CD4-positive, alpha-beta memory T cell (primary cell): ENCODE measurements around the gene RAMP3. TPM values are rescaled to one million over a fixed set of nuclear protein-coding genes. Genes with fewer than 3 reads are reported as not detected.

ENCODE experiments used
- CTCF ChIA-PET: fragments of 350-600 bp; sonication (Branson Sonifier 250); formaldehyde crosslinking; loops from one replicate; lab custom pipeline; 2021; ENCODE audit warnings: inconsistent platforms; ENCODE audit not compliant: partially characterized antibody; lab: Charles Lee
- POLR2A ChIA-PET: fragments of 350-600 bp; sonication (Branson Sonifier 250); formaldehyde crosslinking; loops from one replicate; lab custom pipeline; 2021; ENCODE audit not compliant: partially characterized antibody; lab: Charles Lee
- DNase-seq, 5 donors: peaks; one replicate each; pipeline versions ENCODE4 v3.0.0 to v3.0.0-alpha.2; 2020 to 2022; ENCODE audit warnings: mixed read lengths in 1 of 5
- H3K27ac ChIP-seq: one replicate; pipeline ENCODE4 v1.7.0; 2013; ENCODE audit warnings: low read depth, low read length
- H3K27me3 ChIP-seq: 2 replicates; pipeline ENCODE4 v1.7.0; 2013; ENCODE audit warnings: mild to moderate bottlenecking, low read length, moderate library complexity; ENCODE audit not compliant: insufficient read depth
- H3K36me3 ChIP-seq: 2 replicates; pipeline ENCODE4 v1.7.0; 2013; ENCODE audit warnings: mild to moderate bottlenecking, low read length, moderate library complexity; ENCODE audit not compliant: insufficient read depth
- H3K4me1 ChIP-seq: 2 replicates; pipeline ENCODE4 v1.7.0; 2013; ENCODE audit warnings: mild to moderate bottlenecking, low read length, moderate library complexity; ENCODE audit not compliant: insufficient read depth
- H3K4me3 ChIP-seq, 2 donors: one replicate each; pipeline ENCODE4 v1.7.0; 2013; ENCODE audit warnings: low read length in 2 of 2, mild to moderate bottlenecking in 1 of 2
- H3K9me3 ChIP-seq, 2 donors: one replicate each; pipeline ENCODE4 v1.7.0; 2013; ENCODE audit warnings: low read length in 2 of 2, control low read depth in 1 of 2; ENCODE audit not compliant: control insufficient read depth in 1 of 2
- H3K27ac Mint-ChIP-seq, 7 donors: one replicate each; pipeline ENCODE4 v1.8.0; 2020 to 2021; ENCODE audit warnings: mixed read lengths in 7 of 7, mild to moderate bottlenecking in 6 of 7, inconsistent platforms in 3 of 7, moderate library complexity in 3 of 7
- H3K27me3 Mint-ChIP-seq, 2 donors: one replicate each; pipeline ENCODE4 v1.8.0; 2020 to 2021; ENCODE audit warnings: mixed read lengths in 2 of 2
- H3K36me3 Mint-ChIP-seq, 2 donors: one replicate each; pipeline ENCODE4 v1.8.0; 2020 to 2021; ENCODE audit warnings: mixed read lengths in 2 of 2, inconsistent platforms in 1 of 2, mild to moderate bottlenecking in 1 of 2
- H3K4me1 Mint-ChIP-seq, 4 donors: one replicate each; pipeline ENCODE4 v1.8.0; 2020 to 2021; ENCODE audit warnings: mixed read lengths in 4 of 4, mild to moderate bottlenecking in 1 of 4
- H3K4me3 Mint-ChIP-seq, 8 donors: one replicate each; pipeline ENCODE4 v1.8.0; 2020 to 2021; ENCODE audit warnings: mixed read lengths in 8 of 8, mild to moderate bottlenecking in 7 of 8, moderate library complexity in 6 of 8, inconsistent platforms in 3 of 8
- H3K9me3 Mint-ChIP-seq, 8 donors: one replicate each; pipeline ENCODE4 v1.8.0; 2020 to 2021; ENCODE audit warnings: mixed read lengths in 8 of 8, mild to moderate bottlenecking in 5 of 8, inconsistent platforms in 3 of 8, moderate library complexity in 1 of 8
- intact Hi-C: fragments of 100-400 bp; cut with micrococcal nuclease; formaldehyde crosslinking; loops from one replicate; pipeline ENCODE4 v1.15.1; 2023
- polyA plus RNA-seq, 2 donors: library from polyadenylated mRNA; unstranded; fragments of 300-500 nt; fragmentation: Illumina TruSeq; gene quantifications; one replicate each; pipeline ENCODE4 v1.2.3, GENCODE V29; 2021
- total RNA-seq, 2 experiments: library from RNA; stranded (reverse); gene quantifications; one replicate each; pipeline ENCODE4 v1.2.3, GENCODE V29; 2021

Gene RAMP3
- total and polyA plus RNA-seq, 4 experiments from 2014 or later: 0.38 to 1.6 TPM; not detected in 2

GRCh38 chr7:45192621-45193041 lies 35.0 kb downstream of the RAMP3 start:
- Mint-ChIP-seq H3K4me3 (no peak overlapping the region), H3K27me3 (peaks cover 2 to 9% of the 10 kb centered on the region in 2 donors), H3K4me1 (peaks cover 0 to 2% (median under 1%) of the 10 kb centered on the region in 4 donors), H3K36me3 (no peaks in the 10 kb centered on the region), H3K27ac (no peak overlapping the region), H3K9me3 (no peaks in the 10 kb centered on the region)
- intact Hi-C loops: no loop called here
- ChIA-PET POLR2A (no interaction called here), CTCF (no interaction called here)
- H3K27me3 ChIP-seq: no peaks in the 10 kb centered on the region
- no peaks in the 10 kb centered on the region for H3K9me3 ChIP-seq
- no peak overlapping the region for H3K4me3 ChIP-seq
- no peaks in the 10 kb centered on the region for H3K36me3 ChIP-seq
- H3K4me1 ChIP-seq: no peaks in the 10 kb centered on the region
- no peak for DNase-seq
- no peak overlapping the region for H3K27ac ChIP-seq

GRCh38 chr7:45193828-45194227 lies 36.2 kb downstream of the RAMP3 start:
- Mint-ChIP-seq H3K27me3 (peaks cover 2 to 9% of the 10 kb centered on the region in 2 donors), H3K9me3 (no peaks in the 10 kb centered on the region), H3K4me3 (no peak overlapping the region), H3K36me3 (no peaks in the 10 kb centered on the region), H3K27ac (no peak overlapping the region), H3K4me1 (peaks cover 0 to 2% (median under 1%) of the 10 kb centered on the region in 4 donors)
- Histone ChIP-seq H3K27ac (no peak overlapping the region), H3K9me3 (no peaks in the 10 kb centered on the region), H3K27me3 (no peaks in the 10 kb centered on the region), H3K36me3 (no peaks in the 10 kb centered on the region), H3K4me3 (no peak overlapping the region), H3K4me1 (no peaks in the 10 kb centered on the region)
- CTCF ChIA-PET: no interaction called here
- POLR2A ChIA-PET: no interaction called here
- intact Hi-C loops: no loop called here
- no peak for DNase-seq

GRCh38 chr7:45196374-45196773 lies 38.8 kb downstream of the RAMP3 start:
- DNase-seq: no peak
- CTCF ChIA-PET: no interaction called here
- intact Hi-C loops: no loop called here
- Histone ChIP-seq H3K4me3 (no peak overlapping the region), H3K4me1 (no peaks in the 10 kb centered on the region), H3K36me3 (no peaks in the 10 kb centered on the region), H3K27me3 (no peaks in the 10 kb centered on the region), H3K9me3 (no peaks in the 10 kb centered on the region), H3K27ac (no peak overlapping the region)
- peaks cover 0 to 2% (median under 1%) of the 10 kb centered on the region in 4 donors for H3K4me1 Mint-ChIP-seq
- no peak overlapping the region for H3K27ac Mint-ChIP-seq
- H3K27me3 Mint-ChIP-seq: peaks cover 2 to 13% of the 10 kb centered on the region in 2 donors
- POLR2A ChIA-PET: no interaction called here
- H3K4me3 Mint-ChIP-seq: no peak overlapping the region
- H3K36me3 Mint-ChIP-seq: no peaks in the 10 kb centered on the region
- H3K9me3 Mint-ChIP-seq: no peaks in the 10 kb centered on the region

- H3K9me3 ChIP-seq: no peaks in the 10 kb centered on the region
- H3K27ac Mint-ChIP-seq: no peak overlapping the region
- intact Hi-C loops: no loop called here
- H3K4me1 ChIP-seq: no peaks in the 10 kb centered on the region
- ChIA-PET CTCF (no interaction called here), POLR2A (no interaction called here)
- peaks cover 0 to 13% of the 10 kb centered on the region in 2 donors for H3K27me3 Mint-ChIP-seq
- peaks cover 0 to 2% (median under 1%) of the 10 kb centered on the region in 4 donors for H3K4me1 Mint-ChIP-seq
- H3K9me3 Mint-ChIP-seq: no peaks in the 10 kb centered on the region
- H3K27ac ChIP-seq: no peak overlapping the region
- H3K36me3 ChIP-seq: no peaks in the 10 kb centered on the region
- H3K36me3 Mint-ChIP-seq: no peaks in the 10 kb centered on the region
- no peak overlapping the region for H3K4me3 ChIP-seq
- DNase-seq: no peak
- H3K27me3 ChIP-seq: no peaks in the 10 kb centered on the region
- H3K4me3 Mint-ChIP-seq: no peak overlapping the region
Observed at GRCh38 chr7:45197461-45197860, 39.9 kb downstream of the RAMP3 start.

- Histone ChIP-seq H3K27me3 (no peaks in the 10 kb centered on the region), H3K9me3 (no peaks in the 10 kb centered on the region), H3K4me1 (peaks cover 5% of the 10 kb centered on the region), H3K4me3 (no peak overlapping the region), H3K27ac (no peak overlapping the region), H3K36me3 (no peaks in the 10 kb centered on the region)
- peaks cover 0 to 7% (median 3%) of the 10 kb centered on the region in 4 donors for H3K4me1 Mint-ChIP-seq
- no peaks in the 10 kb centered on the region for H3K9me3 Mint-ChIP-seq
- CTCF ChIA-PET: no interaction called here
- intact Hi-C loops: no loop called here
- no peak overlapping the region for H3K27ac Mint-ChIP-seq
- peaks cover 0 to 15% of the 10 kb centered on the region in 2 donors for H3K27me3 Mint-ChIP-seq
- DNase-seq: no peak
- no peak overlapping the region for H3K4me3 Mint-ChIP-seq
- H3K36me3 Mint-ChIP-seq: no peaks in the 10 kb centered on the region
- POLR2A ChIA-PET: no interaction called here
Observed at GRCh38 chr7:45198986-45199385, 41.4 kb downstream of the RAMP3 start.

GRCh38 chr7:45199506-45199905 lies 41.9 kb downstream of the RAMP3 start:
- H3K36me3 Mint-ChIP-seq: no peaks in the 10 kb centered on the region
- intact Hi-C loops: no loop called here
- Histone ChIP-seq H3K4me3 (no peak overlapping the region), H3K27me3 (no peaks in the 10 kb centered on the region), H3K4me1 (peaks cover 10% of the 10 kb centered on the region), H3K36me3 (no peaks in the 10 kb centered on the region), H3K27ac (no peak overlapping the region), H3K9me3 (no peaks in the 10 kb centered on the region)
- peaks cover 4 to 11% (median 7%) of the 10 kb centered on the region in 4 donors for H3K4me1 Mint-ChIP-seq
- no peaks in the 10 kb centered on the region for H3K9me3 Mint-ChIP-seq
- no peak overlapping the region for H3K4me3 Mint-ChIP-seq
- CTCF ChIA-PET: no interaction called here
- DNase-seq: no peak
- H3K27me3 Mint-ChIP-seq: peaks cover 0 to 15% of the 10 kb centered on the region in 2 donors
- POLR2A ChIA-PET: no interaction called here
- no peak overlapping the region for H3K27ac Mint-ChIP-seq

GRCh38 chr7:45202625-45203024 lies 45.0 kb downstream of the RAMP3 start:
- Mint-ChIP-seq H3K4me3 (no peak overlapping the region), H3K27ac (no peak overlapping the region), H3K27me3 (peaks cover 0 to 5% of the 10 kb centered on the region in 2 donors), H3K4me1 (peaks cover 7 to 24% (median 17%) of the 10 kb centered on the region in 4 donors), H3K36me3 (no peaks in the 10 kb centered on the region), H3K9me3 (no peaks in the 10 kb centered on the region)
- Histone ChIP-seq H3K4me3 (no peak overlapping the region), H3K4me1 (peaks cover 13% of the 10 kb centered on the region), H3K27me3 (no peaks in the 10 kb centered on the region), H3K9me3 (no peaks in the 10 kb centered on the region), H3K36me3 (no peaks in the 10 kb centered on the region), H3K27ac (no peak overlapping the region)
- intact Hi-C loops: no loop called here
- DNase-seq: no peak
- ChIA-PET POLR2A (no interaction called here), CTCF (no interaction called here)
